GM23248 (cell line): ENCODE data around the gene ANO2. TPM values are rescaled to one million over a fixed set of nuclear protein-coding genes. Genes with fewer than 3 reads are reported as not detected.
A peak's percentile ranks its signal among the peaks of the same experiment; 100 is the strongest.

Experiments
- DNase-seq: peaks from one replicate; pipeline ENCODE4 v3.0.0-alpha.2; 2015
- H2AFZ ChIP-seq: fragments of 200-600 bp; sonication (generic); 2 replicates; pipeline ENCODE4 v1.6.1; 2016; ENCODE audit warnings: antibody characterized with exemption
- H3F3A ChIP-seq: fragments of 200-600 bp; sonication (generic); 2 replicates; pipeline ENCODE4 v1.6.1; 2016; ENCODE audit warnings: mild to moderate bottlenecking, antibody characterized with exemption, mixed run types; ENCODE audit not compliant: insufficient read depth
- H3K27ac ChIP-seq: fragments of 200-600 bp; sonication (generic); 2 replicates; pipeline ENCODE4 v1.5.1; 2016; ENCODE audit warnings: mild to moderate bottlenecking
- H3K27me3 ChIP-seq: fragments of 200-600 bp; sonication (generic); replicated peaks from 2 replicates; pipeline ENCODE4 v1.6.1; 2016; ENCODE audit warnings: mild to moderate bottlenecking; ENCODE audit not compliant: insufficient read depth
- H3K36me3 ChIP-seq: fragments of 200-600 bp; sonication (generic); 2 replicates; pipeline ENCODE4 v1.6.1; 2016; ENCODE audit warnings: low read depth, mild to moderate bottlenecking
- H3K4me1 ChIP-seq: fragments of 200-600 bp; sonication (generic); 2 replicates; pipeline ENCODE4 v1.6.1; 2016; ENCODE audit warnings: mild to moderate bottlenecking; ENCODE audit not compliant: insufficient read depth
- H3K4me2 ChIP-seq: fragments of 200-600 bp; sonication (generic); one replicate; pipeline ENCODE4 v1.6.1; 2016; ENCODE audit warnings: mild to moderate bottlenecking; ENCODE audit not compliant: unreplicated experiment
- H3K4me3 ChIP-seq: fragments of 200-600 bp; sonication (generic); 2 replicates; pipeline ENCODE4 v1.5.1; 2016; ENCODE audit warnings: mild to moderate bottlenecking
- H3K79me2 ChIP-seq: fragments of 200-600 bp; sonication (generic); 2 replicates; pipeline ENCODE4 v1.6.1; 2016; ENCODE audit warnings: mild to moderate bottlenecking; ENCODE audit not compliant: insufficient read depth
- H3K9ac ChIP-seq: fragments of 200-600 bp; sonication (generic); 2 replicates; pipeline ENCODE4 v1.6.1; 2016; ENCODE audit warnings: mild to moderate bottlenecking
- H3K9me2 ChIP-seq: fragments of 200-600 bp; sonication (generic); 2 replicates; pipeline ENCODE4 v1.6.1; 2016; ENCODE audit warnings: mixed run types, mild to moderate bottlenecking, moderate library complexity; ENCODE audit not compliant: insufficient read depth
- H3K9me3 ChIP-seq: fragments of 200-600 bp; sonication (generic); one replicate; pipeline ENCODE4 v1.6.1; 2017; ENCODE audit warnings: low read depth
- H4K20me1 ChIP-seq: fragments of 200-600 bp; sonication (generic); 2 replicates; pipeline ENCODE4 v1.6.0; 2016; ENCODE audit not compliant: insufficient read depth
- EZH2 ChIP-seq: fragments of 200-600 bp; sonication (generic); IDR thresholded peaks from 2 replicates; pipeline ENCODE4 v1.6.1; 2018; ENCODE audit warnings: antibody characterized with exemption, mild to moderate bottlenecking; ENCODE audit not compliant: insufficient read depth, poor library complexity, severe bottlenecking
- EZH2phosphoT487 ChIP-seq: fragments of 200-600 bp; sonication (generic); IDR thresholded peaks from 2 replicates; pipeline ENCODE4 v1.6.1; 2018; ENCODE audit warnings: antibody characterized with exemption, moderate library complexity, mild to moderate bottlenecking, low read depth; ENCODE audit not compliant: insufficient read depth
- WGBS, 2 experiments: methylation state at CpG; one replicate each; pipeline ENCODE4 v1.1.6; 2015 to 2017; ENCODE audit warnings: low lambda C conversion rate in 2 of 2, low coverage in 1 of 2; ENCODE audit errors: missing lambda C conversion rate in 2 of 2; 5-methylcytosine and 5-hydroxymethylcytosine counted together
- in situ Hi-C: fragments of 300-500 bp; cut with MboI; formaldehyde crosslinking; loops from 2 replicates; pipeline ENCODE4 v1.15.0; 2020
- polyA plus RNA-seq: library from polyadenylated mRNA; unstranded; fragments of >200 nt; fragmentation: Nextera tagmentation; extraction: Ambion mirVana; gene quantifications from 2 replicates; pipeline ENCODE4 v1.2.1, GENCODE V29; 2016
- total RNA-seq: library from RNA; depleted of rRNA; stranded (reverse); fragments of >200 nt; shearing (Covaris generic); gene quantifications from 2 replicates; pipeline ENCODE4 v1.2.3, GENCODE V29; 2014

Gene ANO2
- total and polyA plus RNA-seq, 2 experiments from 2014 or later, result not detected

DNA sequence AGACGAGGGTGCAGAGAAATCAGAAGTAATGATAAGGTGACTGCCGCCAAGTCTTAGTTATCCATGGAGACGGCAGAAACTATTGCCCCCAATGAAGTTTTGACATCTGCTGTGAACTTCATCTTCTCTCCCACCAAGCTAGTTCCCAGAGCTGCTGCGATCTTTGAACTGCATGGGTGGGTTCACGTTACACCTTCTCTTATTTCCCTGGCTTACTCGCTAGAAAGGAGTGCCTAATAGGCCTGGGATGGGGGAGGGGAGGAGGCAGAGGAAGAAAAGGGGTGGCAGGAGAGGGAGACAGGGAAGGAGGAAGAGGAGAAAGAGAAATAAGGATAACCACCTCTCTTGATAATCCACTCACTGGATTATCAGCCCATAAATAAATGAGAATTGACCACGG lies 356.0 kb downstream of the ANO2 start:
- DNase-seq, result no peak
- Histone ChIP-seq H3K9ac (no peak overlapping the region), H2AFZ (no peak overlapping the region), H3K9me2 (no peaks in the 10 kb centered on the region), H3K27ac (no peak overlapping the region), H3K4me3 (no peak overlapping the region), H4K20me1 (no peaks in the 10 kb centered on the region), H3K27me3 (no peaks in the 10 kb centered on the region), H3K4me2 (no peak overlapping the region), H3K36me3 (no peaks in the 10 kb centered on the region), H3F3A (no peaks in the 10 kb centered on the region), H3K79me2 (no peaks in the 10 kb centered on the region), H3K9me3 (no peaks in the 10 kb centered on the region), H3K4me1 (peaks cover 16% of the 10 kb centered on the region)
- 79 to 82% methylated on average over 7 of the region's 7 CpGs for WGBS, 2 experiments
- in situ Hi-C loops, result no loop called here
- TF ChIP-seq EZH2phosphoT487 (no peak), EZH2 (no peak)

DNA sequence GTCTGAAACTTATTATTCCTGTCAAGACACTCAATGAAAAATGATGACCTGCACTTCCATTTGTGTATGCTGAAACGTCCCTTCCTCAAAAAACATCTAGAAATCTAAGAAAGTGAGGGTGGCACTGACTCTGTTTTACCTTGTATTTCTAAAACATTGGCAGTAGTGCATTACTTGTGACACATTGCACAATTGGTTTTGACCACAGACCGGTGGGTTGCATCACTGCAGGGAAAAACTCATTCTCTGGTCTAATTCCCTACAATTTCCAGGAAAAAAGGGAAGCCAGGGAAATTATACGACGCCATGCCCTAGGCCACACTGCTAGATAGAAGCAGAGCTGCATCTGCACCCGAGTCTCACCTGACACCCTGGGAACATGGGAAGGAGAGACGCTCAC lies 356.5 kb downstream of the ANO2 start:
- H3F3A ChIP-seq, result no peaks in the 10 kb centered on the region
- H3K27ac ChIP-seq, result no peak overlapping the region
- no peaks in the 10 kb centered on the region for H3K79me2 ChIP-seq
- H3K9ac ChIP-seq, result no peak overlapping the region
- TF ChIP-seq EZH2phosphoT487 (no peak), EZH2 (no peak)
- WGBS, 2 experiments, result 44 to 59% methylated on average over 6 of the region's 6 CpGs
- DNase-seq, result peak; percentile 50
- H3K27me3 ChIP-seq, result no peaks in the 10 kb centered on the region
- no peak overlapping the region for H3K4me3 ChIP-seq
- H4K20me1 ChIP-seq, result no peaks in the 10 kb centered on the region
- no peaks in the 10 kb centered on the region for H3K9me2 ChIP-seq
- H3K4me1 ChIP-seq, result peaks cover 16% of the 10 kb centered on the region
- in situ Hi-C loops, result no loop called here
- H3K9me3 ChIP-seq, result no peaks in the 10 kb centered on the region
- no peaks in the 10 kb centered on the region for H3K36me3 ChIP-seq
- no peak overlapping the region for H3K4me2 ChIP-seq
- no peak overlapping the region for H2AFZ ChIP-seq

DNA sequence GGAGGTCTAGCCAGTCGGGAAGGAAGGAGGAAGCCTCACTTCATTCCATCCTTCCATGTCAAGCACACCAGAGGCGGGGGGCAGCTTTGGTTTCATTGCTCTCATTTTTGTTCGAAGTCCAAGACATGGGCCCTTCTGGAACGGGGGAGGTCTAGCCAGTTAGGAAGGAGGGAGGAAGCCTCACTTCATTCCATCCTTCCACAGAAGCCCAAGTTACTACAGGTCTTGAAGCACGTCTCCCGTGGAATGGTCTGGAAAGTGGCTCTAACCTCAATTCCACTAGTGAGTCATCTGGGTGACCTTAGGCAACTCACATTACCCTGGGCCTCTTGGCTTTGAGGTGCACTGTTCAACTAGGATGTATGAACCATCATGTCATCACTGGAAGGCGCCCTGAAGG lies 356.9 kb downstream of the ANO2 start:
- Histone ChIP-seq H3K4me2 (no peak overlapping the region), H3K27me3 (no peaks in the 10 kb centered on the region), H2AFZ (no peak overlapping the region), H3K9me3 (no peaks in the 10 kb centered on the region), H3K9ac (no peak overlapping the region), H3K4me3 (no peak overlapping the region), H3K27ac (no peak overlapping the region), H3K79me2 (no peaks in the 10 kb centered on the region), H3K9me2 (no peaks in the 10 kb centered on the region), H4K20me1 (no peaks in the 10 kb centered on the region), H3F3A (no peaks in the 10 kb centered on the region), H3K36me3 (no peaks in the 10 kb centered on the region), H3K4me1 (peaks cover 16% of the 10 kb centered on the region)
- 80% methylated on average over 7 of the region's 7 CpGs for WGBS, 2 experiments
- in situ Hi-C loops, result no loop called here
- TF ChIP-seq EZH2 (no peak), EZH2phosphoT487 (no peak)
- peak; percentile 46 for DNase-seq

DNA sequence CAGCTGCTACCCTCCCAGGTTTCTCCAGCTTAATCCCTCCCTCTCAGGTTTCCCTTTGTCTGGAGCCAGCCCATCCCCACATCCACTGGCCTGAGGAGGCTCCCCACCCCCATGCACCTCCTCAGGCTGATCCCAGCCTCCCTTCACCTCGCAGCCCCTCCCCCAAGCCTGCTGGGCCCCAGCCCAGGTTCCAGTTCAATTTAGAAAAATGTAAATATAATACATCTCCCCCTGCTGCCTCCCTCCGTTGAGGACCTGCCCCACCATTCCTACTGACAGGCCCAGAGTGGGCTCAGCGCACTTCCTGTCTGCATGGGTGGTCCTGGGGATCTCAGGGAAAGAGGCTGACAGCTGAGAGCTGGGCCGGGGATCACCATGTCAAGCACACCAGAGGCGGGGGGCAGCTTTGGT lies 357.3 kb downstream of the ANO2 start:
- H3K27ac ChIP-seq, result no peak overlapping the region
- no peak overlapping the region for H3K4me2 ChIP-seq
- no peak overlapping the region for H2AFZ ChIP-seq
- no peak for TF ChIP-seq EZH2phosphoT487
- H3K9me3 ChIP-seq, result no peaks in the 10 kb centered on the region
- no peaks in the 10 kb centered on the region for H3K27me3 ChIP-seq
- H3K79me2 ChIP-seq, result no peaks in the 10 kb centered on the region
- H3K4me3 ChIP-seq, result no peak overlapping the region
- H3K4me1 ChIP-seq, result peaks cover 16% of the 10 kb centered on the region
- in situ Hi-C loops, result no loop called here
- no peak for DNase-seq
- no peaks in the 10 kb centered on the region for H3K36me3 ChIP-seq
- H3F3A ChIP-seq, result no peaks in the 10 kb centered on the region
- no peak overlapping the region for H3K9ac ChIP-seq
- H3K9me2 ChIP-seq, result no peaks in the 10 kb centered on the region
- 67 to 68% methylated on average over 5 of the region's 5 CpGs for WGBS, 2 experiments
- no peaks in the 10 kb centered on the region for H4K20me1 ChIP-seq

DNA sequence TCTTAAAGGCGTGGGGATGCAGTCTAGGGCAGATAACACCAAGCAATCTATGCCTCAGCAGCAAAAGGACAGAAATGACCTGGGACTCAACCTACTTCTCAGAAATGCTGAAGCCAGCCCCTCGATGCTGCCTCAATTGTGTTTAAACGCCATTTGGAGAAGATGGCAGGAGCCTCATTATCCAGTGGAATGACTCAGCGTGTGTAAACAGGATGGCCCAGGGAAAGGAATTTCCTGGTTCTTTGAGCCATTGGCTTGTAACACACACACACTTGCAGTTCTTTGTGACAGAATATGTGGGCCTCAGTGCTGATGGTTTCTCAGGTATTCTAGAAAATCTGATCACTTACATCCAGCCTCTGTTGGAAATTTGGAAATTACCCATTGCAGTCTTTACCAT lies 358.9 kb downstream of the ANO2 start:
- Histone ChIP-seq H3K9me2 (no peaks in the 10 kb centered on the region), H3K27me3 (no peaks in the 10 kb centered on the region), H3K4me2 (no peak overlapping the region), H3K36me3 (no peaks in the 10 kb centered on the region), H2AFZ (peak overlapping the region; percentile 28; the same call in 1 of the 2 replicates), H4K20me1 (no peaks in the 10 kb centered on the region), H3K4me3 (no peak overlapping the region), H3F3A (no peaks in the 10 kb centered on the region), H3K4me1 (peaks cover 26% of the 10 kb centered on the region), H3K9me3 (no peaks in the 10 kb centered on the region), H3K27ac (no peak overlapping the region), H3K9ac (no peak overlapping the region), H3K79me2 (no peaks in the 10 kb centered on the region)
- DNase-seq, result peak; percentile 59
- TF ChIP-seq EZH2phosphoT487 (no peak), EZH2 (no peak)
- WGBS, 2 experiments, result 61 to 64% methylated on average over 4 of the region's 4 CpGs
- in situ Hi-C loops, result no loop called here
